ENCODE data around the gene TRIM41.
"Not testable (repeated sequence)": the region's sequence is repeated elsewhere in the genome, so short reads cannot be mapped to it uniquely, and the experiment has no call there.

TRIM41 gene

GRCh38 chr5:181259283-181259682, 36.2 kb downstream of the TRIM41 start:
- no peak for DNase-seq

- DNase-seq: no peak
These were observed 37.1 kb downstream of the TRIM41 start for GRCh38 chr5:181259974-181260719.

- peak; percentile 87 for DNase-seq
These were observed 37.7 kb downstream of the TRIM41 start, which contains the start of gene TRIM52 for GRCh38 chr5:181260720-181261319. TRIM52 (minus strand) TSS chr5:181261143; CDS start chr5:181260813, 330 bp downstream.

- peak; percentile 55 for DNase-seq
These were observed 38.4 kb downstream of the TRIM41 start for GRCh38 chr5:181261320-181262049.

GRCh38 chr5:181263633-181264032, 40.6 kb downstream of the TRIM41 start:
- no peak for DNase-seq

- no peak for DNase-seq
These were observed 42.1 kb downstream of the TRIM41 start for GRCh38 chr5:181265092-181265671.

GRCh38 chr5:181267291-181267904, 44.3 kb downstream of the TRIM41 start:
- not testable (repeated sequence) for DNase-seq

GRCh38 chr5:181267907-181268306, 44.8 kb downstream of the TRIM41 start:
- not testable (repeated sequence) for DNase-seq

GRCh38 chr5:181271081-181271480, 48.0 kb downstream of the TRIM41 start:
- DNase-seq: no peak

GRCh38 chr5:181273433-181273744, 50.3 kb downstream of the TRIM41 start:
- DNase-seq: not testable (repeated sequence)

- no peak for DNase-seq
These were observed 57.2 kb downstream of the TRIM41 start for GRCh38 chr5:181280251-181280762.

GRCh38 chr5:181281077-181281983, 58.2 kb downstream of the TRIM41 start:
- no peak for DNase-seq

GRCh38 chr5:181281984-181282316, 58.9 kb downstream of the TRIM41 start:
- DNase-seq: no peak

GRCh38 chr5:181282415-181282814, 59.3 kb downstream of the TRIM41 start:
- DNase-seq: not testable (repeated sequence)

- DNase-seq: no peak
These were observed 59.8 kb downstream of the TRIM41 start for GRCh38 chr5:181282874-181283273.

GRCh38 chr5:181283347-181283746, 60.3 kb downstream of the TRIM41 start:
- no peak for DNase-seq

- not testable (repeated sequence) for DNase-seq
These were observed 61.0 kb downstream of the TRIM41 start for GRCh38 chr5:181283841-181284755.

All from fibroblast of upper back skin (primary cell).